ENCODE measurements around the gene OPN1SW.

- TF ChIP-seq, protein P1, sequence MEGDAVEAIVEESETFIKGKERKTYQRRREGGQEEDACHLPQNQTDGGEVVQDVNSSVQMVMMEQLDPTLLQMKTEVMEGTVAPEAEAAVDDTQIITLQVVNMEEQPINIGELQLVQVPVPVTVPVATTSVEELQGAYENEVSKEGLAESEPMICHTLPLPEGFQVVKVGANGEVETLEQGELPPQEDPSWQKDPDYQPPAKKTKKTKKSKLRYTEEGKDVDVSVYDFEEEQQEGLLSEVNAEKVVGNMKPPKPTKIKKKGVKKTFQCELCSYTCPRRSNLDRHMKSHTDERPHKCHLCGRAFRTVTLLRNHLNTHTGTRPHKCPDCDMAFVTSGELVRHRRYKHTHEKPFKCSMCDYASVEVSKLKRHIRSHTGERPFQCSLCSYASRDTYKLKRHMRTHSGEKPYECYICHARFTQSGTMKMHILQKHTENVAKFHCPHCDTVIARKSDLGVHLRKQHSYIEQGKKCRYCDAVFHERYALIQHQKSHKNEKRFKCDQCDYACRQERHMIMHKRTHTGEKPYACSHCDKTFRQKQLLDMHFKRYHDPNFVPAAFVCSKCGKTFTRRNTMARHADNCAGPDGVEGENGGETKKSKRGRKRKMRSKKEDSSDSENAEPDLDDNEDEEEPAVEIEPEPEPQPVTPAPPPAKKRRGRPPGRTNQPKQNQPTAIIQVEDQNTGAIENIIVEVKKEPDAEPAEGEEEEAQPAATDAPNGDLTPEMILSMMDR (IDR thresholded peaks at IDR 0.05): no peak
- TF ChIP-seq POLR2A (IDR thresholded peaks at IDR 0.05): no peak
Measured at GRCh38 chr7:128743112-128743772, 32.4 kb downstream of the OPN1SW start.
